GM10266 (cell line): ENCODE data around the gene USF3.

Source experiments
- DNase-seq: peaks from one replicate; pipeline ENCODE4 v3.0.0; 2012; ENCODE audit errors: extremely low spot score
- CTCF ChIP-seq: IDR thresholded peaks from 2 replicates; pipeline ENCODE4 v1.5.1; 2012; ENCODE audit warnings: mild to moderate bottlenecking, low read depth; ENCODE audit not compliant: control insufficient read depth, insufficient read depth; ENCODE audit errors: missing control alignments

The USF3 gene

GRCh38 chr3:113736548-113737089 lies 40.2 kb upstream of the USF3 start:
- peak; percentile 27 for DNase-seq
- TF ChIP-seq CTCF, result peak; percentile 57

GRCh38 chr3:113731694-113732093 lies 35.3 kb upstream of the USF3 start:
- TF ChIP-seq CTCF, result no peak
- DNase-seq, result no peak

- no peak for DNase-seq
- no peak for TF ChIP-seq CTCF
Measured at GRCh38 chr3:113730550-113730949, 34.1 kb upstream of the USF3 start.

- no peak for DNase-seq
- TF ChIP-seq CTCF, result no peak
Measured at GRCh38 chr3:113728661-113729060, 32.2 kb upstream of the USF3 start.

- no peak for TF ChIP-seq CTCF
- no peak for DNase-seq
Measured at GRCh38 chr3:113721636-113722035, 25.2 kb upstream of the USF3 start.

- DNase-seq, result no peak
- no peak for TF ChIP-seq CTCF
Measured at GRCh38 chr3:113719758-113720157, 23.3 kb upstream of the USF3 start.

- no peak for DNase-seq
- no peak for TF ChIP-seq CTCF
Measured at GRCh38 chr3:113719294-113719693, 22.9 kb upstream of the USF3 start.
